GM21619 (cell line): ENCODE measurements around the gene NR1H2.
"Not testable (repeated sequence)": the region's sequence is repeated elsewhere in the genome, so short reads cannot be mapped to it uniquely, and the experiment has no call there.

Source experiments
- ATAC-seq: cut with Tn5 transposase; IDR thresholded peaks from one replicate; pipeline ENCODE4 v1.9.1; 2021; ENCODE audit not compliant: unreplicated experiment

NR1H2 gene

GRCh38 chr19:50344661-50345318 is 31.5 kb upstream of the NR1H2 start:
- no peak for ATAC-seq

- ATAC-seq: not testable (repeated sequence)
Measured at GRCh38 chr19:50347089-50347581, 29.1 kb upstream of the NR1H2 start.

- no peak for ATAC-seq
Measured at GRCh38 chr19:50349277-50350057, 26.8 kb upstream of the NR1H2 start.

- ATAC-seq: no peak
Measured at GRCh38 chr19:50352242-50352641, 24.0 kb upstream of the NR1H2 start.

GRCh38 chr19:50353487-50353880 is 22.8 kb upstream of the NR1H2 start:
- ATAC-seq: not testable (repeated sequence)

GRCh38 chr19:50356691-50357177 is 19.5 kb upstream of the NR1H2 start:
- no peak for ATAC-seq

GRCh38 chr19:50357178-50358100 is 18.8 kb upstream of the NR1H2 start:
- ATAC-seq: peak; percentile 50

GRCh38 chr19:50358483-50359327 is 17.6 kb upstream of the NR1H2 start:
- ATAC-seq: no peak

- ATAC-seq: no peak
Measured at GRCh38 chr19:50359328-50359818, 16.9 kb upstream of the NR1H2 start.

- no peak for ATAC-seq
Measured at GRCh38 chr19:50361290-50362029, 14.8 kb upstream of the NR1H2 start.

GRCh38 chr19:50362030-50362412 is 14.2 kb upstream of the NR1H2 start:
- ATAC-seq: no peak

GRCh38 chr19:50362656-50363424 is 13.4 kb upstream of the NR1H2 start:
- no peak for ATAC-seq

- no peak for ATAC-seq
Measured at GRCh38 chr19:50365434-50366306, 10.6 kb upstream of the NR1H2 start, which contains the start of gene NAPSA. Gene NAPSA, minus strand, starts transcription at chr19:50365639. Its CDS starts 18 bp downstream, at chr19:50365621.

GRCh38 chr19:50368649-50369570 is 7.3 kb upstream of the NR1H2 start:
- no peak for ATAC-seq

GRCh38 chr19:50371914-50372475 is 4.3 kb upstream of the NR1H2 start:
- no peak for ATAC-seq

GRCh38 chr19:50377051-50377461 is 799 bp downstream of the NR1H2 start:
- ATAC-seq: no peak
